A549 (cell line): ENCODE data around the gene ZNF385B.

Source experiments
- BHLHE40 ChIP-seq: IDR thresholded peaks from 2 replicates; pipeline ENCODE4 v1.6.1; 2012; ENCODE audit warnings: low read depth, low read length, inconsistent platforms
- CBX2 ChIP-seq: fragments of 200-600 bp; sonication (generic); IDR thresholded peaks from 2 replicates; pipeline ENCODE4 v1.6.1; 2016; ENCODE audit warnings: low read depth, mild to moderate bottlenecking, borderline replicate concordance
- CHD4 ChIP-seq: fragments of 200-600 bp; sonication (generic); IDR thresholded peaks from 2 replicates; pipeline ENCODE4 v1.6.1; 2016; ENCODE audit warnings: antibody characterized with exemption, mild to moderate bottlenecking, borderline replicate concordance
- CTCF ChIP-seq: fragments of >200 bp; sonication (Bioruptor Twin); formaldehyde crosslinking; IDR thresholded peaks from 3 replicates; pipeline ENCODE4 v1.5.1; 2016
- FOSB ChIP-seq: fragments of 250-450 bp; sonication (Bioruptor Pico); IDR thresholded peaks from 2 replicates; pipeline ENCODE4 v1.5.0; 2020; ENCODE audit warnings: mild to moderate bottlenecking, moderate library complexity
- FOSL2 ChIP-seq, 2 experiments: fragments of 450-650 bp in 1 of 2; fragments of >200 bp in 1 of 2; sonication (Bioruptor Twin) in 1 of 2; formaldehyde crosslinking; IDR thresholded peaks; 2 replicates each; pipeline versions ENCODE4 v1.5.0 to v1.6.1; 2016 to 2020; ENCODE audit warnings: mild to moderate bottlenecking in 1 of 2, moderate library complexity in 1 of 2
- MAFK ChIP-seq: fragments of 450-650 bp; IDR thresholded peaks from 2 replicates; pipeline ENCODE4 v1.6.1; 2014; ENCODE audit not compliant: partially characterized antibody
- MAX ChIP-seq: IDR thresholded peaks from 2 replicates; pipeline ENCODE4 v1.6.1; 2012
- RAD21 ChIP-seq, 2 experiments: fragments of >200 bp in 1 of 2; sonication (Bioruptor Twin) in 1 of 2; formaldehyde crosslinking in 1 of 2; IDR thresholded peaks in 1 of 2; conservative IDR thresholded peaks in 1 of 2; 2 replicates in 1 of 2; 3 replicates in 1 of 2; pipeline ENCODE4 v1.6.1; 2012 to 2018; ENCODE audit warnings: inconsistent platforms in 1 of 2
- RCOR1 ChIP-seq: fragments of 150-350 bp; IDR thresholded peaks from 2 replicates; pipeline ENCODE4 v1.6.1; 2014; ENCODE audit warnings: antibody characterized with exemption, low read length, low read depth
- REST ChIP-seq: fragments of 200-600 bp; sonication (generic); IDR thresholded peaks from 2 replicates; pipeline ENCODE4 v1.6.1; 2016; ENCODE audit warnings: antibody characterized with exemption, mild to moderate bottlenecking, moderate library complexity
- RFX5 ChIP-seq: fragments of 450-650 bp; IDR thresholded peaks from 2 replicates; pipeline ENCODE4 v1.7.1; 2014; ENCODE audit warnings: antibody characterized with exemption, mild to moderate bottlenecking, moderate library complexity
- RNF2 ChIP-seq: fragments of 200-600 bp; sonication (generic); IDR thresholded peaks from 2 replicates; pipeline ENCODE4 v1.6.1; 2016; ENCODE audit warnings: low read depth, mild to moderate bottlenecking, antibody characterized with exemption, moderate library complexity, borderline replicate concordance
- USF2 ChIP-seq: fragments of 450-650 bp; IDR thresholded peaks from 2 replicates; pipeline ENCODE4 v1.6.1; 2014; ENCODE audit warnings: antibody characterized with exemption

- no peak for TF ChIP-seq CTCF
- TF ChIP-seq CBX2, result no peak
- no peak for TF ChIP-seq REST
- no peak for TF ChIP-seq FOSL2 (IDR thresholded peaks at IDR 0.05)
- TF ChIP-seq FOSL2 (CRISPR knock-in tag; IDR thresholded peaks at IDR 0.05), result no peak
- no peak for TF ChIP-seq RNF2
- no peak for TF ChIP-seq USF2
- no peak for TF ChIP-seq RAD21 (conservative IDR thresholded peaks at IDR 0.05 in 1 of 2, IDR thresholded peaks at IDR 0.05 in 1 of 2)
- TF ChIP-seq CHD4, result no peak
- TF ChIP-seq RFX5, result no peak
- no peak for TF ChIP-seq MAFK
- TF ChIP-seq MAX, result no peak
- no peak for TF ChIP-seq BHLHE40
- TF ChIP-seq FOSB (CRISPR knock-in tag), result no peak
- TF ChIP-seq RCOR1, result no peak
Measured at GRCh38 chr2:179435566-179435965, 425.8 kb downstream of the ZNF385B start.
